ENCODE data around the gene CYSTM1. TPM values are rescaled to one million over a fixed set of nuclear protein-coding genes. Genes with fewer than 3 reads are reported as not detected.

The CYSTM1 gene
- total RNA-seq, 4 donors from 2014 or later: 44.9 to 77.6 (median 63.5) TPM

DNA sequence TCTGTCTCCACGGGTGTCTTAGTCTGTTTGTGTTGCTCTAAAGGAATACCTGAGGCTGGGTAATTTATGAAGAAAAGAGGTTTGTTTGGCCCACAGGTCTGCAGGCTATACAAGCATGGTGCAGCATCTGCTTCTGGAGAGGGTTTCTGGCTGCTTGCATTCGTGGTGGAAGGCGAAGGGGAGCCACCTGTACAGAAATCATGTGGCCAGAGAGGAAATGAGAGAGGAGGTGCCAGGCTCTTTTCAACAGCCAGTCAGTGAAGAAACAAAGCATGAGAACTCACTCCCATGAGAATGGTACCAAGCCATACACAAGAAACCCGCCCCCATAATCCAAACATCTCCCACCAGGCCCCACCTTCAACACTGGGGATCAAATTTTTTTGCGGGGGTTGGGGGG, 74.5 kb downstream of the CYSTM1 start:
- DNase-seq (ENCODE audit: low spot score in 2 of 2): no peak
- Histone ChIP-seq H3K27me3 (no peaks in the 10 kb centered on the region), H3K36me3 (peaks cover 0 to 22% (median 0%) of the 10 kb centered on the region in 3 donors), H3K27ac (no peak overlapping the region), H3K9me3 (no peaks in the 10 kb centered on the region), H3K4me1 (peaks cover 0 to 69% (median 40%) of the 10 kb centered on the region in 4 donors), H3K4me3 (no peak overlapping the region)
- WGBS, 2 donors: 75 to 87% methylated on average over 5 of the region's 5 CpGs
- TF ChIP-seq CTCF (IDR thresholded peaks at IDR 0.05) (no peak), POLR2A (IDR thresholded peaks at IDR 0.05) (no peak), EP300 (IDR thresholded peaks at IDR 0.05) (no peak)

DNA sequence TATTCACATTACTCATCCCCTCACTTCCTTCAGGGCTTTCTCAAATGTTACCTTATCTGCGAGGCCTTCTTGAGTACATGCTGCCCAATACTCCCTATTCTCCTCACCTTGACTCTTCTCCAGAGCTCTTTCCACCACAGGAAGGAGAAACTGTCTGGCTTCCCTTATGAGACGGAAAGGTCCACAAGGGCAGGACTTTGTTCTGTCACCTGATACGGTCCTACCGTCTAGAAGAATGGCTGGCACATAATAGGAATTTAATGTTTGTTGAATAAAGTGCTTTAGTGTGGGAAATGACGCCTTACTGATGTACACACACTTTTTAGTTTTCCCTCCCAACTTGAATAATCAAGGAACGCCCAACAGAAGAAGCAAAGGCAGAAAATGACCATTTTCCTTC, 75.4 kb downstream of the CYSTM1 start:
- peaks cover 0 to 64% (median 33%) of the 10 kb centered on the region in 4 donors for H3K4me1 ChIP-seq
- no peak for DNase-seq (ENCODE audit: low spot score in 2 of 2)
- H3K9me3 ChIP-seq: no peaks in the 10 kb centered on the region
- no peaks in the 10 kb centered on the region for H3K27me3 ChIP-seq
- peak overlapping the region in 1 of 4 donors; percentile 53 for H3K27ac ChIP-seq
- H3K36me3 ChIP-seq: peaks cover 0 to 20% (median 0%) of the 10 kb centered on the region in 3 donors
- no peak overlapping the region for H3K4me3 ChIP-seq
- peak in 1 of 2 donors; percentile 28 for TF ChIP-seq EP300 (IDR thresholded peaks at IDR 0.05)
- no peak for TF ChIP-seq POLR2A (IDR thresholded peaks at IDR 0.05)
- no peak for TF ChIP-seq CTCF (IDR thresholded peaks at IDR 0.05)
- 70 to 86% methylated on average over 6 of the region's 6 CpGs for WGBS, 2 donors

- Histone ChIP-seq H3K4me1 (peaks cover 0 to 61% (median 27%) of the 10 kb centered on the region in 4 donors), H3K27me3 (no peaks in the 10 kb centered on the region), H3K9me3 (no peaks in the 10 kb centered on the region), H3K36me3 (peaks cover 0 to 14% (median 0%) of the 10 kb centered on the region in 3 donors), H3K4me3 (no peak overlapping the region), H3K27ac (peak overlapping the region in 3 of 4 donors; percentile 5 to 63 (median 53))
- WGBS, 2 donors: 30 to 33% methylated on average over 5 of the region's 5 CpGs
- TF ChIP-seq EP300 (IDR thresholded peaks at IDR 0.05) (peak in 1 of 2 donors; percentile 57), CTCF (IDR thresholded peaks at IDR 0.05) (no peak), POLR2A (IDR thresholded peaks at IDR 0.05) (no peak)
- no peak for DNase-seq (ENCODE audit: low spot score in 2 of 2)
Measured at GRCh38 chr5:140251527-140251973, 76.6 kb downstream of the CYSTM1 start.

DNA sequence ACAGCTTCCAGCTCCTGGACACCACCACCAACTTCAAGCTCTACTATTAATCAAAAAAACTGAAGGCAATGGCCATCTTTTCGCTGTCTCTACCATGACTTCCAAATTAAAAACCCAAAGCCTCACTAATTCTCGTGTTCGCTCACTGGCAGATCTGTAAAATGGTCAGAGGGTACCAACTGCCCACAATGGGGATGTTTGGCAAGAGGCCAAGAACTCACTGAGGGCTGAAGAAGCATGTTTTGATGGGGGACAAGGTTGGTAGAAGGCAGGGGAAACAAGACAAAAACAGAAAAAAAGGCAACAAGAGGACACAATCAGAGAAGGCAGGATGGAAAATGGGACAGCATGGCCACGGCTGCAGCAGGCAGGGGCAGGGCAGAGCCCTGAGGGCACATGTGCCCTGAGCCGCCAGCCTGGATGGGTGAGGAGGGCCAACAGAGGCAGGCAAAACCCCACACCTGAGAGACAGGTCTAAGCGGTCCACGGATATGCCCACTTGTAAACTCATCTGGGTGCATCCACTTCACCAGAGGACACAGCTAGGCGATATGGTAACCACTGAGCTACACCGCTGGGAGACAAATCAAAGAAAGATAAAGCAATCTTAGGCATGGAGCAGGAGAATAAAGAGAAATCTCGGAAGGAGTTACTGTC, 77.6 kb downstream of the CYSTM1 start:
- Histone ChIP-seq H3K4me1 (peaks cover 0 to 61% (median 22%) of the 10 kb centered on the region in 4 donors), H3K27ac (peak overlapping the region in 2 of 4 donors; percentile 63 to 65), H3K36me3 (peaks cover 0 to 14% (median 0%) of the 10 kb centered on the region in 3 donors), H3K9me3 (no peaks in the 10 kb centered on the region), H3K27me3 (no peaks in the 10 kb centered on the region), H3K4me3 (no peak overlapping the region)
- TF ChIP-seq EP300 (IDR thresholded peaks at IDR 0.05) (no peak), CTCF (IDR thresholded peaks at IDR 0.05) (no peak), POLR2A (IDR thresholded peaks at IDR 0.05) (no peak)
- no peak for DNase-seq (ENCODE audit: low spot score in 2 of 2)
- WGBS, 2 donors: 89 to 92% methylated on average over 10 of the region's 10 CpGs

- Histone ChIP-seq H3K36me3 (peaks cover 0 to 14% (median 0%) of the 10 kb centered on the region in 3 donors), H3K4me3 (no peak overlapping the region), H3K27me3 (no peaks in the 10 kb centered on the region), H3K4me1 (peaks cover 0 to 67% (median 22%) of the 10 kb centered on the region in 4 donors), H3K9me3 (no peaks in the 10 kb centered on the region), H3K27ac (peak overlapping the region in 2 of 4 donors; percentile 54 to 65)
- TF ChIP-seq CTCF (IDR thresholded peaks at IDR 0.05): no peak
- TF ChIP-seq POLR2A (IDR thresholded peaks at IDR 0.05): no peak
- peak in 1 of 2 donors; percentile 51 for TF ChIP-seq EP300 (IDR thresholded peaks at IDR 0.05)
- 11 to 21% methylated on average over 4 of the region's 4 CpGs for WGBS, 2 donors
- DNase-seq (ENCODE audit: low spot score in 2 of 2): no peak
Measured at GRCh38 chr5:140253985-140254384, 79.0 kb downstream of the CYSTM1 start.
